IMR-90 (cell line): Measurements from ENCODE around the gene KDELR1. TPM values are rescaled to one million over a fixed set of nuclear protein-coding genes. Genes with fewer than 3 reads are reported as not detected.

Source experiments
- ATAC-seq: fragments of 200-7000 bp; cut with Tn5 transposase; 2 replicates; pipeline ENCODE4 v1.9.1; 2020; ENCODE audit warnings: low read depth, mild to moderate bottlenecking, moderate library complexity
- BruUV-seq: library from RNA; stranded (reverse); fragments of 400-500 nt; replicated peaks from 2 replicates; lab custom pipeline; 2021; lab: Mats Ljungman, UMichigan
- CTCF ChIA-PET: fragments of 300-600 bp; formaldehyde crosslinking; extraction: SDS; loops from one replicate; lab custom pipeline; 2021; ENCODE audit warnings: antibody characterized with exemption; lab: Yijun Ruan, JAX
- POLR2A ChIA-PET: fragments of 300-600 bp; sonication (Branson Sonifier 250); formaldehyde crosslinking; loops from one replicate; lab custom pipeline; 2022; ENCODE audit warnings: antibody characterized with exemption; ENCODE audit not compliant: unreplicated experiment; lab: Charles Lee
- DNase-seq: peaks from one replicate; pipeline ENCODE4 v3.0.0; 2013
- H2AFZ ChIP-seq: replicated peaks from 2 replicates; pipeline ENCODE3; 2013; ENCODE audit warnings: low read length, mild to moderate bottlenecking; ENCODE audit not compliant: poor library complexity
- H2AK5ac ChIP-seq: 2 replicates; pipeline ENCODE4 v1.6.1; 2013; ENCODE audit warnings: low read depth, low read length, inconsistent platforms
- H2AK9ac ChIP-seq: replicated peaks from 2 replicates; pipeline ENCODE3; 2013; ENCODE audit warnings: mild to moderate bottlenecking, low read depth, low read length, moderate library complexity; ENCODE audit not compliant: poor library complexity
- H2BK120ac ChIP-seq: 2 replicates; pipeline ENCODE4 v1.6.1; 2013; ENCODE audit warnings: low read depth, low read length, inconsistent platforms
- H2BK15ac ChIP-seq: 3 replicates; pipeline ENCODE4 v1.6.1; 2013; ENCODE audit warnings: low read depth, low read length, inconsistent platforms
- H2BK20ac ChIP-seq: 2 replicates; pipeline ENCODE4 v1.6.1; 2013; ENCODE audit warnings: low read depth, mild to moderate bottlenecking, inconsistent platforms, low read length, moderate library complexity
- H2BK5ac ChIP-seq: 2 replicates; pipeline ENCODE4 v1.6.1; 2013; ENCODE audit warnings: mild to moderate bottlenecking, low read depth, low read length, inconsistent platforms; ENCODE audit not compliant: poor library complexity, severe bottlenecking
- H3K14ac ChIP-seq: replicated peaks from 2 replicates; pipeline ENCODE4 v1.6.1; 2013; ENCODE audit warnings: low read depth, low read length, inconsistent platforms
- H3K18ac ChIP-seq: 2 replicates; pipeline ENCODE4 v1.6.1; 2013; ENCODE audit warnings: low read depth, low read length, control low read depth
- H3K23ac ChIP-seq: 2 replicates; pipeline ENCODE4 v1.6.1; 2013; ENCODE audit warnings: low read depth, low read length, inconsistent platforms
- H3K27ac ChIP-seq: 2 replicates; pipeline ENCODE4 v1.5.1; 2013; ENCODE audit warnings: mild to moderate bottlenecking, control low read depth, low read length; ENCODE audit not compliant: insufficient read depth
- H3K27me3 ChIP-seq: 2 replicates; pipeline ENCODE4 v1.6.1; 2013; ENCODE audit warnings: low read length; ENCODE audit not compliant: control insufficient read depth, insufficient read depth
- H3K36me3 ChIP-seq: 2 replicates; pipeline ENCODE4 v1.6.1; 2013; ENCODE audit warnings: low read length, mixed read lengths; ENCODE audit not compliant: control insufficient read depth, insufficient read depth
- H3K4ac ChIP-seq: 2 replicates; pipeline ENCODE4 v1.6.1; 2013; ENCODE audit warnings: low read depth, low read length, inconsistent platforms
- H3K4me1 ChIP-seq: 2 replicates; pipeline ENCODE4 v1.6.1; 2013; ENCODE audit warnings: low read length, mixed read lengths; ENCODE audit not compliant: control insufficient read depth, insufficient read depth
- H3K4me2 ChIP-seq: 2 replicates; pipeline ENCODE4 v1.6.1; 2013; ENCODE audit warnings: low read depth, mild to moderate bottlenecking, control low read depth, low read length, moderate library complexity
- H3K4me3 ChIP-seq: 2 replicates; pipeline ENCODE4 v1.5.1; 2013; ENCODE audit warnings: low read depth, mild to moderate bottlenecking, control low read depth, low read length, moderate library complexity; ENCODE audit not compliant: insufficient read depth
- H3K56ac ChIP-seq: 2 replicates; pipeline ENCODE4 v1.6.1; 2013; ENCODE audit warnings: low read length, inconsistent platforms; ENCODE audit not compliant: insufficient read depth; ENCODE audit errors: extremely low read depth
- H3K79me1 ChIP-seq, 2 experiments: 2 replicates each; pipeline ENCODE4 v1.6.1; 2013; ENCODE audit warnings: low read length in 2 of 2, inconsistent platforms in 1 of 2, low read depth in 1 of 2
- H3K9ac ChIP-seq: 2 replicates; pipeline ENCODE4 v1.6.1; 2013; ENCODE audit warnings: low read depth, low read length, control low read depth
- H3K9me1 ChIP-seq: 2 replicates; pipeline ENCODE4 v1.6.1; 2013; ENCODE audit warnings: low read length, inconsistent platforms; ENCODE audit not compliant: insufficient read depth
- H3K9me3 ChIP-seq: 2 replicates; pipeline ENCODE4 v1.6.1; 2013; ENCODE audit warnings: low read length; ENCODE audit not compliant: control insufficient read depth, insufficient read depth
- H4K20me1 ChIP-seq: 2 replicates; pipeline ENCODE4 v1.6.1; 2013; ENCODE audit warnings: low read length, inconsistent platforms; ENCODE audit not compliant: insufficient read depth
- H4K5ac ChIP-seq: 2 replicates; pipeline ENCODE4 v1.6.1; 2013; ENCODE audit warnings: mild to moderate bottlenecking, low read depth, low read length, control low read depth
- H4K8ac ChIP-seq, 2 experiments: 2 replicates each; pipeline ENCODE4 v1.6.1; 2013; ENCODE audit warnings: low read depth in 2 of 2, low read length in 2 of 2, control low read depth in 1 of 2, inconsistent platforms in 1 of 2
- H4K91ac ChIP-seq: 2 replicates; pipeline ENCODE4 v1.6.1; 2013; ENCODE audit warnings: low read depth, low read length, inconsistent platforms; ENCODE audit not compliant: insufficient read depth
- BHLHE40 ChIP-seq: fragments of 150-350 bp; IDR thresholded peaks from 2 replicates; pipeline ENCODE4 v1.6.1; 2016; ENCODE audit warnings: mild to moderate bottlenecking, low read depth, low read length
- CEBPB ChIP-seq: IDR thresholded peaks from 2 replicates; pipeline ENCODE4 v1.6.1; 2012; ENCODE audit warnings: low read depth, low read length, improper control_type of control experiment
- CHD1 ChIP-seq: IDR thresholded peaks from 2 replicates; pipeline ENCODE4 v1.6.1; 2012; ENCODE audit warnings: low read depth, low read length, improper control_type of control experiment
- CTCF ChIP-seq: conservative IDR thresholded peaks from 2 replicates; pipeline ENCODE4 v1.5.1; 2012; ENCODE audit warnings: mild to moderate bottlenecking, low read depth, low read length, improper control_type of control experiment
- FOS ChIP-seq: fragments of 150-350 bp; IDR thresholded peaks from 2 replicates; pipeline ENCODE4 v1.6.1; 2016; ENCODE audit warnings: low read depth, low read length
- MAFK ChIP-seq: IDR thresholded peaks from 2 replicates; pipeline ENCODE4 v1.6.1; 2012; ENCODE audit warnings: low read depth, low read length, improper control_type of control experiment
- MAZ ChIP-seq: IDR thresholded peaks from 2 replicates; pipeline ENCODE4 v1.6.1; 2012; ENCODE audit warnings: low read depth, mild to moderate bottlenecking, low read length, improper control_type of control experiment, moderate library complexity, borderline replicate concordance
- MXI1 ChIP-seq: IDR thresholded peaks from 2 replicates; pipeline ENCODE4 v1.6.1; 2012; ENCODE audit warnings: low read depth, mild to moderate bottlenecking, low read length, moderate library complexity, borderline replicate concordance
- NFE2L2 ChIP-seq: fragments of 150-350 bp; IDR thresholded peaks from 2 replicates; pipeline ENCODE4 v1.6.1; 2016; ENCODE audit warnings: low read depth, mild to moderate bottlenecking, low read length
- POLR2A ChIP-seq: IDR thresholded peaks from 2 replicates; pipeline ENCODE4 v1.6.1; 2012; ENCODE audit warnings: mild to moderate bottlenecking, low read depth, low read length
- RAD21 ChIP-seq: IDR thresholded peaks from 2 replicates; pipeline ENCODE4 v1.6.1; 2012; ENCODE audit warnings: low read length, improper control_type of control experiment
- RCOR1 ChIP-seq: IDR thresholded peaks from 2 replicates; pipeline ENCODE4 v1.6.1; 2012; ENCODE audit warnings: mild to moderate bottlenecking, low read length, improper control_type of control experiment; ENCODE audit not compliant: insufficient replicate concordance
- RFX5 ChIP-seq: IDR thresholded peaks from 2 replicates; pipeline ENCODE4 v1.8.0; 2012; ENCODE audit warnings: low read depth, mild to moderate bottlenecking, low read length, moderate library complexity
- SMC3 ChIP-seq: fragments of 150-350 bp; IDR thresholded peaks from 2 replicates; pipeline ENCODE4 v1.6.1; 2016; ENCODE audit warnings: low read depth, mild to moderate bottlenecking, antibody characterized with exemption, low read length, moderate library complexity
- WGBS, 2 experiments: methylation state at CpG; one replicate each; pipeline versions ENCODE4 v1.1.5 to v1.1.7; 2013; ENCODE audit warnings: missing lambda C conversion rate in 2 of 2; ENCODE audit not compliant: insufficient read length in 1 of 2; ENCODE audit errors: extremely low coverage in 2 of 2; 5-methylcytosine and 5-hydroxymethylcytosine counted together
- dilution Hi-C: fragments of 300-500 bp; cut with HindIII; formaldehyde crosslinking; loops from one replicate; pipeline ENCODE4 v1.14.3; 2018; ENCODE audit warnings: low sequenced_read_pairs; ENCODE audit not compliant: unreplicated experiment
- in situ Hi-C: fragments of 300-500 bp; cut with MboI; formaldehyde crosslinking; loops from 3 replicates; pipeline ENCODE4 v1.14.3; 2019; ENCODE audit warnings: low sequenced_read_pairs, inconsistent platforms, mixed read lengths
- intact Hi-C: fragments of 100-400 bp; cut with micrococcal nuclease; formaldehyde crosslinking; loops from 2 replicates; pipeline ENCODE4 v1.10.0; 2022
- polyA plus RNA-seq, 3 experiments: library from polyadenylated mRNA; depleted of rRNA; stranded (reverse); fragments of >200 nt; gene quantifications; 2 replicates each; pipeline ENCODE4 v1.2.3, GENCODE V29; 2012; ENCODE audit warnings: low replicate concordance in 1 of 3
- total RNA-seq: library from RNA; depleted of rRNA; stranded (reverse); fragments of >200 nt; gene quantifications from 2 replicates; pipeline ENCODE4 v1.2.3, GENCODE V29; 2012
- TF ChIP-seq, protein P1 (sequence below): fragments of 150-350 bp; IDR thresholded peaks from 2 replicates; pipeline ENCODE4 v1.6.1; 2017; ENCODE audit warnings: mild to moderate bottlenecking, antibody characterized with exemption, low read length, low read depth
- TF ChIP-seq, protein P2 (sequence below): fragments of 150-350 bp; IDR thresholded peaks from 2 replicates; pipeline ENCODE4 v1.6.1; 2016; ENCODE audit warnings: low read depth, mild to moderate bottlenecking, low read length, moderate library complexity, borderline replicate concordance

KDELR1 gene
- total and polyA plus RNA-seq, 2 of the 4 experiments (the other 2 are of a cell fraction): 58.8 to 180 TPM

GRCh38 chr19:48417421-48417820 is 26.1 kb upstream of the KDELR1 start:
- Histone ChIP-seq H3K4me2 (no peak overlapping the region), H2AK9ac (peak overlapping the region; percentile 48), H2AFZ (no peak overlapping the region), H3K9me3 (no peaks in the 10 kb centered on the region; the same call in 1 of the 2 replicates), H4K91ac (no peak overlapping the region), H2BK120ac (no peak overlapping the region), H3K4ac (no peak overlapping the region), H4K8ac (no peak overlapping the region), H2AK5ac (no peak overlapping the region), H3K23ac (no peak overlapping the region), H3K14ac (no peak overlapping the region), H3K36me3 (no peaks in the 10 kb centered on the region), H3K18ac (no peak overlapping the region), H2BK5ac (no peak overlapping the region), H3K9me1 (peaks cover 4% of the 10 kb centered on the region; the same call in 1 of the 2 replicates), H3K27ac (no peak overlapping the region), H3K9ac (no peak overlapping the region), H3K56ac (no peak overlapping the region), H4K5ac (no peak overlapping the region), H3K4me1 (peaks cover 7% of the 10 kb centered on the region), H3K27me3 (peaks cover 4% of the 10 kb centered on the region; the same call in 1 of the 2 replicates), H2BK15ac (no peak overlapping the region), H2BK20ac (no peak overlapping the region), H3K79me1 (no peaks in the 10 kb centered on the region; a peak in 1 of 4 replicates), H3K4me3 (no peak overlapping the region), H4K20me1 (no peaks in the 10 kb centered on the region)
- intact Hi-C loops (no loop called here), in situ Hi-C loops (no loop called here), dilution Hi-C loops (no loop called here)
- ChIA-PET CTCF (no interaction called here), POLR2A (interaction anchor here (0.5 to 0.6 kb wide), 2 partner anchors 240 to 1467 kb away, joined by 3 read pairs; no protein-coding TSS in a partner anchor)
- TF ChIP-seq RAD21: no peak
- no peak for TF ChIP-seq CEBPB
- TF ChIP-seq MAFK: no peak
- TF ChIP-seq, protein P1, sequence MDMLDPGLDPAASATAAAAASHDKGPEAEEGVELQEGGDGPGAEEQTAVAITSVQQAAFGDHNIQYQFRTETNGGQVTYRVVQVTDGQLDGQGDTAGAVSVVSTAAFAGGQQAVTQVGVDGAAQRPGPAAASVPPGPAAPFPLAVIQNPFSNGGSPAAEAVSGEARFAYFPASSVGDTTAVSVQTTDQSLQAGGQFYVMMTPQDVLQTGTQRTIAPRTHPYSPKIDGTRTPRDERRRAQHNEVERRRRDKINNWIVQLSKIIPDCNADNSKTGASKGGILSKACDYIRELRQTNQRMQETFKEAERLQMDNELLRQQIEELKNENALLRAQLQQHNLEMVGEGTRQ: no peak
- TF ChIP-seq RCOR1: no peak
- TF ChIP-seq FOS: no peak
- no peak for TF ChIP-seq POLR2A
- no peak for TF ChIP-seq NFE2L2
- TF ChIP-seq MXI1: no peak
- TF ChIP-seq CHD1: no peak
- no peak for TF ChIP-seq CTCF
- TF ChIP-seq BHLHE40: no peak
- TF ChIP-seq MAZ: no peak
- no peak for TF ChIP-seq RFX5
- TF ChIP-seq, protein P2, sequence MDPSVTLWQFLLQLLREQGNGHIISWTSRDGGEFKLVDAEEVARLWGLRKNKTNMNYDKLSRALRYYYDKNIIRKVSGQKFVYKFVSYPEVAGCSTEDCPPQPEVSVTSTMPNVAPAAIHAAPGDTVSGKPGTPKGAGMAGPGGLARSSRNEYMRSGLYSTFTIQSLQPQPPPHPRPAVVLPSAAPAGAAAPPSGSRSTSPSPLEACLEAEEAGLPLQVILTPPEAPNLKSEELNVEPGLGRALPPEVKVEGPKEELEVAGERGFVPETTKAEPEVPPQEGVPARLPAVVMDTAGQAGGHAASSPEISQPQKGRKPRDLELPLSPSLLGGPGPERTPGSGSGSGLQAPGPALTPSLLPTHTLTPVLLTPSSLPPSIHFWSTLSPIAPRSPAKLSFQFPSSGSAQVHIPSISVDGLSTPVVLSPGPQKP: no peak
- TF ChIP-seq SMC3: no peak
- ATAC-seq (no peak), DNase-seq (no peak)
- BruUV-seq: no TSS peak
- WGBS, 2 experiments: 45% methylated on average over 6 of the region's 7 CpGs; no CpG with 5 or more reads in 1 of the 2 experiments
